Measurements from ENCODE around the gene TMEM132E.

DNA sequence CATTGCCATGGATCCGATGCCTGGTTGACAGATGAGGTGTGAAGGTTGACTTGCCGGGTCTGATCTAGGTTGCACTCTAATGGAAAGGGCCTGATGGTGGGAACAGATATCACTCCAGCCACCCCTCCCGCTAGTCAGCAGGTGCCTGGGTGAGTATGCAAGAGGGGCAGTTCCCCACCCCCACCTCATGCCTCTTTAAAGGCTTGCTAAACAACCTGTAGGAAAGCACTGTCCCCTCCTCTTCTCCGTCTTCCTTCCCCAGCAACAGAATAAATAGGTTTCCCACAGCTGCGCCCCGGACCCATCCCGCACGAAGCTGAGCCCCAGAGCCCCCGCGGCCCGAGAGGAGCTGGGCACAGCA lies 746 bp upstream of the TMEM132E start:
- no peak for TF ChIP-seq CTCF (IDR thresholded peaks at IDR 0.05)
- no peak for TF ChIP-seq EP300 (IDR thresholded peaks at IDR 0.05)

Data from suprapubic skin (tissue), 3 donors.